ENCODE measurements around the gene PTPN1. TPM values are rescaled to one million over a fixed set of nuclear protein-coding genes. Genes with fewer than 3 reads are reported as not detected.

The PTPN1 gene
- polyA plus RNA-seq, 1 of the 3 experiments (the other 2 are of a cell fraction): 23.6 TPM

DNA sequence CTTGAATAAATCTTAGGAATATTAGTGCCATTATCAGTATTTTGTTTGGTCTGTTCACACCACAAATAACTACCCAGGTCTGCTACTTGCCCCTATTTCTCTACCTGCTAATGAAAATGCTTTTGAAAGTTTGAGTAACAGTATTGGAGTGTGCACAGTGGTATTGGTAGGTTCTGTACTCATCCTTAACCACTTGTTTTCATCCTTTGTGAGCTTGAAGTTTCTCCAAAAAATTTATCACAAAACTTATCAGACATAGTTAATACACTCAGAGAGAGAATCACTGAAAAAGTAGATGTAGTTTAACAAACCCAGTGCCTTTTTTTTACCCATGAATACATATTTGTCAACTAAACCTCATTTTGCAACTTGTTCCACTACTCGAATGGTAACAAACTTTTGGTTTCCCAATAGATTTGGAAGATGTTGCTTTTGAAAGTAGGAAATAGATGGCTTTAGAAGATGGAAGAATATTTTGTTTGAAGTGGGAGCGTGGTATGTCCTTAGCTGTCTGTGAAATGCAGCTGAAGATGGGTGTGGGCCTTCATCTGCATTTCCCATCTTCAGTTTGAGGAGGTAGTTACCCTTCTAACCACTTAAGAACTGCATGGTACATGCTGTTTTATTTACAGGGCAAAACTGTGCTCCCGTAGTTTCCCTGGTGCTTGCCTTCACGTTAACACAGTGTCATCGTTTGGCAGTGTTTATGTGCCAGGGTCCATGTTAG, 9.0 kb downstream of the PTPN1 start:
- 96% methylated on average over 5 of the region's 5 CpGs for WGBS (ENCODE audit: low lambda C conversion rate)
- no peak for DNase-seq
- no peak overlapping the region for H2AFZ ChIP-seq (ENCODE audit: low read depth)
- H3K9me3 ChIP-seq: no peaks in the 10 kb centered on the region
- H3K27me3 ChIP-seq (ENCODE audit: insufficient read depth): no peaks in the 10 kb centered on the region
- POLR2A ChIA-PET: no interaction called here
- no peaks in the 10 kb centered on the region for H3K9me2 ChIP-seq
- CTCF ChIA-PET: no interaction called here
- peaks cover 100% of the 10 kb centered on the region for H3K79me2 ChIP-seq (ENCODE audit: insufficient read depth)
- H3K4me1 ChIP-seq (ENCODE audit: control insufficient read depth in 1 of 2, insufficient read depth in 2 of 2, low read depth in 1 of 2, low read length in 1 of 2): peaks cover 6 to 53% of the 10 kb centered on the region in 2 experiments
- no peak overlapping the region for H3K4me3 ChIP-seq (ENCODE audit: low read depth in 2 of 2, low read length in 1 of 2)
- H3K9ac ChIP-seq: no peak overlapping the region
- peaks cover 69% of the 10 kb centered on the region for H4K20me1 ChIP-seq (ENCODE audit: insufficient read depth)
- H3F3A ChIP-seq (replicated peaks; ENCODE audit: insufficient read depth): peaks cover 7% of the 10 kb centered on the region
- no peak overlapping the region for H3K27ac ChIP-seq (ENCODE audit: low read depth in 2 of 2, low read length in 1 of 2)
- H3K36me3 ChIP-seq (replicated peaks in 1 of 2; ENCODE audit: control insufficient read depth in 1 of 2, insufficient read depth in 2 of 2, low read length in 1 of 2): no peaks in the 10 kb centered on the region
- H3K4me2 ChIP-seq: no peak overlapping the region; the same call in 1 of the 2 replicates
- no peak for TF ChIP-seq GATA2 (CRISPR knock-in tag; IDR thresholded peaks at IDR 0.05)
- no peak for TF ChIP-seq FOSL2 (IDR thresholded peaks at IDR 0.05; ENCODE audit: borderline replicate concordance, low read depth)
- TF ChIP-seq MEF2A (IDR thresholded peaks at IDR 0.05; ENCODE audit: borderline replicate concordance, low read depth): no peak
- TF ChIP-seq, protein P1, sequence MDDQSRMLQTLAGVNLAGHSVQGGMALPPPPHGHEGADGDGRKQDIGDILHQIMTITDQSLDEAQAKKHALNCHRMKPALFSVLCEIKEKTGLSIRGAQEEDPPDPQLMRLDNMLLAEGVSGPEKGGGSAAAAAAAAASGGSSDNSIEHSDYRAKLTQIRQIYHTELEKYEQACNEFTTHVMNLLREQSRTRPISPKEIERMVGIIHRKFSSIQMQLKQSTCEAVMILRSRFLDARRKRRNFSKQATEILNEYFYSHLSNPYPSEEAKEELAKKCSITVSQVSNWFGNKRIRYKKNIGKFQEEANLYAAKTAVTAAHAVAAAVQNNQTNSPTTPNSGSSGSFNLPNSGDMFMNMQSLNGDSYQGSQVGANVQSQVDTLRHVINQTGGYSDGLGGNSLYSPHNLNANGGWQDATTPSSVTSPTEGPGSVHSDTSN (IDR thresholded peaks at IDR 0.05): no peak
- TF ChIP-seq FOXJ3 (CRISPR knock-in tag; IDR thresholded peaks at IDR 0.05): no peak
- no peak for TF ChIP-seq TEAD4 (IDR thresholded peaks at IDR 0.05; ENCODE audit: borderline replicate concordance, insufficient read depth)
- TF ChIP-seq, protein P2, sequence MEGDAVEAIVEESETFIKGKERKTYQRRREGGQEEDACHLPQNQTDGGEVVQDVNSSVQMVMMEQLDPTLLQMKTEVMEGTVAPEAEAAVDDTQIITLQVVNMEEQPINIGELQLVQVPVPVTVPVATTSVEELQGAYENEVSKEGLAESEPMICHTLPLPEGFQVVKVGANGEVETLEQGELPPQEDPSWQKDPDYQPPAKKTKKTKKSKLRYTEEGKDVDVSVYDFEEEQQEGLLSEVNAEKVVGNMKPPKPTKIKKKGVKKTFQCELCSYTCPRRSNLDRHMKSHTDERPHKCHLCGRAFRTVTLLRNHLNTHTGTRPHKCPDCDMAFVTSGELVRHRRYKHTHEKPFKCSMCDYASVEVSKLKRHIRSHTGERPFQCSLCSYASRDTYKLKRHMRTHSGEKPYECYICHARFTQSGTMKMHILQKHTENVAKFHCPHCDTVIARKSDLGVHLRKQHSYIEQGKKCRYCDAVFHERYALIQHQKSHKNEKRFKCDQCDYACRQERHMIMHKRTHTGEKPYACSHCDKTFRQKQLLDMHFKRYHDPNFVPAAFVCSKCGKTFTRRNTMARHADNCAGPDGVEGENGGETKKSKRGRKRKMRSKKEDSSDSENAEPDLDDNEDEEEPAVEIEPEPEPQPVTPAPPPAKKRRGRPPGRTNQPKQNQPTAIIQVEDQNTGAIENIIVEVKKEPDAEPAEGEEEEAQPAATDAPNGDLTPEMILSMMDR (IDR thresholded peaks at IDR 0.05): no peak
- TF ChIP-seq TCF12 (IDR thresholded peaks at IDR 0.05): no peak
- no peak for TF ChIP-seq RXRA (IDR thresholded peaks at IDR 0.05; ENCODE audit: borderline replicate concordance, low read depth)
- no peak for TF ChIP-seq SIN3A (IDR thresholded peaks at IDR 0.05; ENCODE audit: borderline replicate concordance, low read depth, low read length)
- TF ChIP-seq, protein P3, sequence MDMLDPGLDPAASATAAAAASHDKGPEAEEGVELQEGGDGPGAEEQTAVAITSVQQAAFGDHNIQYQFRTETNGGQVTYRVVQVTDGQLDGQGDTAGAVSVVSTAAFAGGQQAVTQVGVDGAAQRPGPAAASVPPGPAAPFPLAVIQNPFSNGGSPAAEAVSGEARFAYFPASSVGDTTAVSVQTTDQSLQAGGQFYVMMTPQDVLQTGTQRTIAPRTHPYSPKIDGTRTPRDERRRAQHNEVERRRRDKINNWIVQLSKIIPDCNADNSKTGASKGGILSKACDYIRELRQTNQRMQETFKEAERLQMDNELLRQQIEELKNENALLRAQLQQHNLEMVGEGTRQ (IDR thresholded peaks at IDR 0.05; ENCODE audit: borderline replicate concordance, low read depth, low read length): no peak
- no peak for TF ChIP-seq JUND (IDR thresholded peaks at IDR 0.05)
- TF ChIP-seq, protein P4, sequence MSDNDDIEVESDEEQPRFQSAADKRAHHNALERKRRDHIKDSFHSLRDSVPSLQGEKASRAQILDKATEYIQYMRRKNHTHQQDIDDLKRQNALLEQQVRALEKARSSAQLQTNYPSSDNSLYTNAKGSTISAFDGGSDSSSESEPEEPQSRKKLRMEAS (IDR thresholded peaks at IDR 0.05; ENCODE audit: low read depth): no peak
- TF ChIP-seq YY1 (IDR thresholded peaks at IDR 0.05; ENCODE audit: low read depth): no peak
- TF ChIP-seq, protein P5, sequence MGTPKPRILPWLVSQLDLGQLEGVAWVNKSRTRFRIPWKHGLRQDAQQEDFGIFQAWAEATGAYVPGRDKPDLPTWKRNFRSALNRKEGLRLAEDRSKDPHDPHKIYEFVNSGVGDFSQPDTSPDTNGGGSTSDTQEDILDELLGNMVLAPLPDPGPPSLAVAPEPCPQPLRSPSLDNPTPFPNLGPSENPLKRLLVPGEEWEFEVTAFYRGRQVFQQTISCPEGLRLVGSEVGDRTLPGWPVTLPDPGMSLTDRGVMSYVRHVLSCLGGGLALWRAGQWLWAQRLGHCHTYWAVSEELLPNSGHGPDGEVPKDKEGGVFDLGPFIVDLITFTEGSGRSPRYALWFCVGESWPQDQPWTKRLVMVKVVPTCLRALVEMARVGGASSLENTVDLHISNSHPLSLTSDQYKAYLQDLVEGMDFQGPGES (IDR thresholded peaks at IDR 0.05; ENCODE audit: low read depth, low read length): no peak
- TF ChIP-seq ELF1 (IDR thresholded peaks at IDR 0.05): no peak
- no peak for TF ChIP-seq CHD2 (IDR thresholded peaks at IDR 0.05; ENCODE audit: low read length, partially characterized antibody)
- TF ChIP-seq TAF1 (IDR thresholded peaks at IDR 0.05; ENCODE audit: borderline replicate concordance, low read depth, low read length): no peak
- TF ChIP-seq RCOR1 (IDR thresholded peaks at IDR 0.05; ENCODE audit: low read length): no peak
